HG03521 (cell line): ENCODE data around the gene CYP2A6.
"Not testable (repeated sequence)": the region's sequence is repeated elsewhere in the genome, so short reads cannot be mapped to it uniquely, and the experiment has no call there.

Source experiments
- ATAC-seq: cut with Tn5 transposase; IDR thresholded peaks from one replicate; pipeline ENCODE4 v1.9.1; 2021; ENCODE audit warnings: mild to moderate bottlenecking, moderate library complexity; ENCODE audit not compliant: unreplicated experiment

The CYP2A6 gene

DNA sequence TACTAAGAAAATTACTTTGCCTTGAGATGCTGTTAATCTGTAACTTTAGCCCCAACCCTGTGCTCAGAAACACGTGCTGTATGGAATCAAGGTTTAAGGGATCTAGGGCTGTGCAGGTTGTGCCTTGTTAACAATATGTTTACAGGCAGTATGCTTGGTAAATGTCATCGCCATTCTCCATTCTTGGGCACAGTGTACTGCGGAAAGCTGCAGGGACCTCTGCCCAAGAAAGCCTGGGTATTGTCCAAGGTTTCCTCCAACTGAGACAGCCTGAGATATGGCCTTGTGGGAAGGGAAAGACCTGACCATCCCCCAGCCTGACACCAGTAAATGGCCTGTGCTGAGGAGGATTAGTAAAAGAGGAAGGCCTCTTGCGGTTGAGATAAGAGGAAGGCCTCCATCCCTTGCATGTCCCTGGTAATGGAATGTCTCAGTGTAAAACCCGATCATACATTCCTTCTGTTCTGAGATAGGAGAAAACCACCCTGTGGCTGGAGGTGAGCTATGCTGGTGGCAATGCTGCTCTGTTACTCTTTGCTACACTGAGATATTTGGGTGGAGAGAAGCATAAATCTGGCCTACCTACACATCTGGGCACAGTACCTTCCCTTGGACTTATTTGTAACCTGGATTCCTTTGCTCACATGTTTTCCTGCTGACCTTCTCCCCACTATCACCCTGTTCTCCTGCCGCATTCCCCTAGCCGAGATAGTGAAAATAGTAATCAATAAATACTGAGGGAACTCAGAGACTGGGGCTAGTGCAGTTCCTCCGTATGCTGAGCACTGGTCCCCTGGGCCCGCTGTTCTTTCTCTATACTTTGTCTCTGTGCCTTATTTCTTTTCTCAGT is 27.3 kb downstream of the CYP2A6 start:
- ATAC-seq = not testable (repeated sequence)

GRCh38 chr19:40822161-40822560 is 28.1 kb downstream of the CYP2A6 start:
- ATAC-seq = no peak

GRCh38 chr19:40819479-40820234 is 30.6 kb downstream of the CYP2A6 start:
- ATAC-seq = not testable (repeated sequence)

- not testable (repeated sequence) for ATAC-seq
These were observed 31.5 kb downstream of the CYP2A6 start for GRCh38 chr19:40818480-40819399.

- no peak for ATAC-seq
These were observed 35.0 kb downstream of the CYP2A6 start for GRCh38 chr19:40815223-40815622.

DNA sequence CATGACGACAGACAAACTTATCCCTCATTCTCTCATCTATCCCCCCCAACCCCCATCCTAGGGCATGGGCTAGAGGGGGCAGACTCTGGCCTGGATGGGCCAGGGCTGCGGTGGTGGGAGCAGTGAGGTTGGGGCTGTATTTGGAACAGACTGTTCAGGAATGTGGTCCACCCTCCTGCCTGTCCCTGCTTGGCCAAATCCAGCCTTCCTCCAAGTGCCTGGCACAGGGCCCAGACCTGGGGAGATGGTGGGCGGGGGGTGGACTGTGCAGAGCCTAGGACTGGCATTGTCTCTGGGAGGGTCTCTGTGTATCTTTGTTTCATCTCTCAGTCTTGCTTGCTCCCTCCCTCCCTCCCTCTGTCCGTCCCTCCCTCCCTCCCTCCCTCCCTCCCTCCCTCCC is 37.1 kb downstream of the CYP2A6 start:
- no peak for ATAC-seq

DNA sequence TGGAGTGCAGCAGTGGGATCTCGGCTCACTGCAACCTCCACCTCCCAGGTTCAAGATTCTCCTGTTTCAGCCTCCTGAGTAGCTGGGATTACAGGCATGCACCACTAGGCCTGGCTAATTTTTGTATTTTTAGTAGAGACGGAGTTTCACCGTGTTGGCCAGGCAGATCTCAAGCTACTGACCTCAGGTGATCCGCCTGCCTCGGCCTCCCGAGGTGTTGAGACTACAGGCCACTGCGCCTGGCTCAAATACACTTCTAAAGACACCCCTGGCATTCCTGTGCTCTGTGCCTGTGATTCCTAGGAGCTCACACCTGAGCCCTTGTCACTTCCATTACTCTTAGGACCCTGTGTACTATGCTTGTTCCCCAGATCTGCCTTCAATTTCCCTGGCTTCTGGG is 37.7 kb downstream of the CYP2A6 start:
- not testable (repeated sequence) for ATAC-seq

- no peak for ATAC-seq
These were observed 38.5 kb downstream of the CYP2A6 start for GRCh38 chr19:40811478-40812341.

GRCh38 chr19:40810649-40811408 is 39.4 kb downstream of the CYP2A6 start:
- ATAC-seq = peak; percentile 47

GRCh38 chr19:40810160-40810559 is 40.1 kb downstream of the CYP2A6 start:
- ATAC-seq = no peak

DNA sequence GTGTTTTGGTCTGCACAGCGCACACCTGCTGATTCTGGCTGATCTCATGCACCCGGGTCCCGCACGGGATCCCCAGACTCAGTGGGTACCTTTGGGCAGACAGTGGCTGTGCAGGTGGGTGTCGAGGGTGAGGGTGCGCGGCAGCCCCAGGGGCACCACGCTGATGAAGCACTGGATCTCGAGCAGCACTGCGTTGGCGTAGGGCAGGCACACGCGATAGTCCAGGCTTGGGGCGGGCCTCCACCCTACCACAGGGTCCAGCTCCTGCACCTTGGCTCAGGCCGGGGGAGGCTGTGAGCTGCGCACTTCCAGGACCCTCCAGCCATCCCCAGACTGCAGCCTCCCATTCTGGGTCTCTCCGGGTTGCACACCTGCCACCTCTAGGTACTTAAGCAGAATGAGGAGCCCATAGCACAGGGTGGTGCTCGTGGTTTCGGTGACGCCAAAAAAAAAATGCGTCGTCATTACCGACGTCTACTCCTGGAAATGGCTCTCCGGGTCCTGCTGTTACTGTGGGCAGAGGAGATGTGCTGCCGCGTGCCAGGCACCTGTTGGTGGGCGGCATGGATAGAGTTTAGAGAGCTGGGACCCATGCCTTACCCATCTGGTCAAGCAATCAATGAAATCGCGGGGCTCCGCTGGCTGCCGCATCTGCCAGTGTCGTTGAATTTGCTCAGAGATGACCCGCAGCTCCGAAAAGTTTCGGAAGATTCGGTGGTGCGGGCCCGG is 40.7 kb downstream of the CYP2A6 start:
- ATAC-seq = no peak

DNA sequence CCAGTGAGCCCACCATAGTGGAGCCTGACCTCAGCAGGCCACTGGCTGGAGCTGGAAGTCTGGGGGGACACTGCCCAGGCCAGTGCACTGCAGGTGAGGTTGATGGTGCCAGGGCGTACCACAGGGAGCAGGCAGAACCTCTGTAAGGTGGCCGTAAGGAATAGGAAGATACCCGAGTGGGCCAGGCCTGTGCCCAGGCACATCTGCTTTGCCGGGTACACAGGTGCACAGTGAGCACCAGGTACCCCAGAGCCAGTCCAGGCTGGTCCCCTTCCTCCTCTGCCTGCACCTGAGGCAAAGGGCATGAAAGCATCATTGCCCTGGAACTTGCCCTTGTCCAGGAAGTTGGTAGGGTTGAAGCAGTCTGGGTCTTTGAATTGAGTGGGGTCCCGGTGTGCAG is 41.8 kb downstream of the CYP2A6 start:
- no peak for ATAC-seq

GRCh38 chr19:40808021-40808325 is 42.3 kb downstream of the CYP2A6 start:
- ATAC-seq = no peak

DNA sequence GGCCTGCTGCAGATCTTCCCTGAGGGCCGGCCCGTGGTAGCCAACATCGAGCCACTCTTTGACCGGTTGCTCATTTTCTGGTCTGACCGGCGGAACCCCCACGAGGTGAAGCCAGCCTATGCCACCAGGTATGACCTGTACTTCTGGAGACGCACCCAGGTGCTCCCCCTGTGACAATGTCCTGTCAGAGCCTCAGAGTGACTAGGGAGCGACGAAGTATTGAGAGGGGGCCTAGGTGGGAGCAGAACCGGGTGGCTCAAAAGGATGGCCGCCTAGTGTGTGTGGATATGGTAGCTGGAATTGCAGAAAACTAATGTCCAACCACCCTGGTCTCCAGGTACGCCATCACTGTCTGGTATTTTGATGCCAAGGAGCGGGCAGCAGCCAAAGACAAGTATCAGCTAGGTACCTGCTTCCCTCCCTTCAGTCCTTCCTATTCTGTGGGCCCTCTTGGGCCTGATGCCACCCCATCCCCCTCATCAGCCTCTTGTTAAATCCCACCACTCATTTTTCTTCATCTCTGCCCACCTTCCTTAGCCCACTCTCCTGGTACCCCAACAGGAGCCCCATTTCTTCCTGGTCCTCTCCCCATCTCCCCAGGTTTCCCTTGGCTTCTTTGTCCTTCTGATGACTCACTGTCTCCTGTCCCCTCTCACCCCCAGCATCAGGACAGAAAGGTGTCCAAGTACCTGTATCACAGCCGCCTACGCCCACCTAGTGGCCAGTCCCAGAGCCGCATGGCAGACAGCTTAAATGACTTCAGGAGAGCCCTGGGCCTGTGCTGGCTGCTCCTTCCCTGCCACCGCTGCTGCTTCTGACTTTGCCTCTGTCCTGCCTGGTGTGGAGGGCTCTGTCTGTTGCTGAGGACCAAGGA is 42.9 kb downstream of the CYP2A6 start:
- ATAC-seq = no peak

DNA sequence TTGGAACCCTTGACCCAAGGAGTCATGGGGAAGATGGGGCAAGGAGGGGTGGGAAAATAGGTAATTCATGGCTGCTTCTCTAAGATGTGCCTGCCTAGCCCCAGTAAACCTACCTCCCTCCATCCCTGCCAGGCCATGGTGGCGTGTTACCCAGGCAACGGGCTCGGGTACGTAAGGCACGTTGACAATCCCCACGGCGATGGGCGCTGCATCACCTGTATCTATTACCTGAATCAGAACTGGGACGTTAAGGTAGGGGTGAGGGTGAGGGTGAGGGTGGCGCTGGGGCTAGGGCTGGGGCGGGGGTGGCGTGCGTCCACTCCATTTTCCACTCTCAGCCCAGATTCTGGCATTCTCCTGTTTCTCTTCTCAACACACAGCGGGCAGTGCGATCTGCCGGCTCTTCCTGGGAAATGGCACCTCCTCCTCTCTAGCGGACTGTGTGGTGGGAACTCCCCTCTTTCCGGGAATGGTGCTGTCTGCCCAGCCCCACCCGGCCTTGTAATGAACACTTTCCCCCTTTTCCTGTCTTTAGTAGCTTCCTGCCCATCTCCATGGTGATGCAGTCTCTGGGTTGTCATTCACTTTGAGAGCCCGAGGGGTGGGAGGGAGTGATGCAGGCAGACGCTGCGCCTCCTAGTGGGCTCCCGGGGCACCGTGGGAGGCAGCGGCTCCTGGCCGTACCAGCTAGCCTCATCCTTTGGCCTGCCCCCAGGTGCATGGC is 43.7 kb downstream of the CYP2A6 start:
- no peak for ATAC-seq

GRCh38 chr19:40805258-40805868 is 44.9 kb downstream of the CYP2A6 start:
- ATAC-seq = no peak

GRCh38 chr19:40804783-40805242 is 45.4 kb downstream of the CYP2A6 start:
- no peak for ATAC-seq
